Fibroblast of lung (primary cell): ENCODE measurements around the gene TMEM175. TPM values are rescaled to one million over a fixed set of nuclear protein-coding genes. Genes with fewer than 3 reads are reported as not detected.

ENCODE experiments used
- DNase-seq, 2 donors: peaks; one replicate each; pipeline versions ENCODE4 v3.0.0 to v3.0.0-alpha.2; 2010; ENCODE audit warnings: low read depth in 2 of 2
- H2AFZ ChIP-seq: 2 replicates; pipeline ENCODE4 v1.5.1; 2012; ENCODE audit warnings: low read length, control low read depth, inconsistent platforms
- H3K27ac ChIP-seq: 2 replicates; pipeline ENCODE4 v1.5.1; 2011; ENCODE audit warnings: low read length, control low read depth; ENCODE audit not compliant: insufficient read depth
- H3K27me3 ChIP-seq: 2 replicates; pipeline ENCODE4 v1.5.1; 2011; ENCODE audit warnings: mild to moderate bottlenecking, low read length; ENCODE audit not compliant: control insufficient read depth, insufficient read depth
- H3K36me3 ChIP-seq: 2 replicates; pipeline ENCODE4 v1.5.1; 2011; ENCODE audit warnings: low read length; ENCODE audit not compliant: control insufficient read depth, insufficient read depth
- H3K4me1 ChIP-seq: 2 replicates; pipeline ENCODE4 v1.5.1; 2011; ENCODE audit warnings: low read length; ENCODE audit not compliant: control insufficient read depth, insufficient read depth; ENCODE audit errors: extremely low read depth
- H3K4me2 ChIP-seq: 2 replicates; pipeline ENCODE4 v1.5.1; 2011; ENCODE audit warnings: low read length, control low read depth; ENCODE audit not compliant: insufficient read depth; ENCODE audit errors: extremely low read depth
- H3K4me3 ChIP-seq, 4 experiments: fragments of 200-600 bp in 1 of 4; sonication (generic) in 1 of 4; replicated peaks in 1 of 4; 2 replicates each; pipeline ENCODE4 v1.5.1; 2011 to 2016; ENCODE audit warnings: low read length in 4 of 4, low read depth in 3 of 4, mild to moderate bottlenecking in 3 of 4, control low read depth in 2 of 4, inconsistent platforms in 1 of 4, mixed read lengths in 1 of 4; ENCODE audit not compliant: insufficient read depth in 1 of 4; ENCODE audit errors: control extremely low read depth in 1 of 4
- H3K79me2 ChIP-seq: 2 replicates; pipeline ENCODE4 v1.5.1; 2012; ENCODE audit warnings: mild to moderate bottlenecking, low read length, inconsistent platforms; ENCODE audit not compliant: control insufficient read depth, insufficient read depth
- H3K9ac ChIP-seq: 2 replicates; pipeline ENCODE4 v1.5.1; 2011; ENCODE audit warnings: mild to moderate bottlenecking, low read length, control low read depth; ENCODE audit not compliant: insufficient read depth
- H3K9me3 ChIP-seq: 2 replicates; pipeline ENCODE4 v1.5.1; 2012; ENCODE audit warnings: low read depth, low read length; ENCODE audit not compliant: control insufficient read depth, insufficient read depth
- H4K20me1 ChIP-seq: 2 replicates; pipeline ENCODE4 v1.5.1; 2011; ENCODE audit warnings: low read length; ENCODE audit not compliant: control insufficient read depth, insufficient read depth; ENCODE audit errors: extremely low read depth
- EZH2 ChIP-seq: IDR thresholded peaks from 2 replicates; pipeline ENCODE4 v1.5.1; 2012; ENCODE audit warnings: low read length, control low read depth, mild to moderate bottlenecking; ENCODE audit errors: missing control alignments
- polyA plus RNA-seq, 2 donors: library from polyadenylated mRNA; depleted of rRNA in 1 of 2; stranded (reverse) in 1 of 2; unstranded in 1 of 2; fragments of >200 nt; gene quantifications; 2 replicates each; pipeline ENCODE4 v1.2.1, GENCODE V29; 2011 to 2012; ENCODE audit warnings: missing spikeins in 1 of 2
- total RNA-seq: library from RNA; depleted of rRNA; stranded (reverse); fragments of >200 nt; gene quantifications from 2 replicates; pipeline ENCODE4 v1.2.1, GENCODE V29; 2014
- TF ChIP-seq, protein P1 (sequence below), 2 donors: IDR thresholded peaks in 1 of 2; conservative IDR thresholded peaks in 1 of 2; 1 replicate in 1 of 2; 2 replicates in 1 of 2; pipeline ENCODE4 v1.5.1; 2011 to 2012; ENCODE audit warnings: low read length in 2 of 2, control low read depth in 1 of 2, inconsistent platforms in 1 of 2, low read depth in 1 of 2, mild to moderate bottlenecking in 1 of 2

TMEM175 gene
- total and polyA plus RNA-seq, 2 donors (not counting 1 experiment from before 2014, with no cell fraction given): 16.3 to 23.9 TPM

DNA sequence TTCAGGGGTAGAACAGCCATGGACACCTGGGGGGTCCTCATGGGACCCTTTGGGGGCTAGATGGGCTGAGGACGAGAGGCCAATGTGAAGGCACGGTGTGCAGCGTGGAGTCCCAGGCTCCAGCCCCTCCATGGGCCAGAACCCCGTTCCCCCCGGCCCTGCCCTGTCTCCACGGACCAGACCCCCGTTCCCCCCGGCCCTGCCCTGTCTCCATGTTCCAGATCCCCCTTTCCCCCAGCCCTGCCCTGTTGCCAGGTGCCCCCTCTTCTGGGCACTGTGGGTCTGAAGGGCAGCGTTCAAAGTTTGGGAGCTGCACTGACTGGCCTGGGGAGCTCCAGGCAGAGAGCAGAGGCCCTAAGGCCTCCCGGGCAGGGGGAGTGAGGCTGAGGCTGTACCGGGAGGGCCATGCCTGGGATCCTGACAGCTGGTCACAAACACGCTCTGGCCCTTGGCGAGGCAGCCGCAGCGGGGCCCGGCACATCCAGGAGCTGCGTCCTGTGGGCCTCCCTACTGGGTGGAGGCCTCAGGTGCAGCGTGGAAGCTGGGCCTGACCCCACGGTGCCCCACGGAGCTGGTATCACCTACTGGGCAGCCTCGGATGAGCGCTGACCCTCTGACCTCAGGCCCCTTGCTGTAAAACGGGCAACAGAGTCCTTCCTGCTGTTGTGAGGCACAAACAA, 32.2 kb downstream of the TMEM175 start:
- H3K36me3 ChIP-seq: peaks cover 13% of the 10 kb centered on the region
- TF ChIP-seq, protein P1, sequence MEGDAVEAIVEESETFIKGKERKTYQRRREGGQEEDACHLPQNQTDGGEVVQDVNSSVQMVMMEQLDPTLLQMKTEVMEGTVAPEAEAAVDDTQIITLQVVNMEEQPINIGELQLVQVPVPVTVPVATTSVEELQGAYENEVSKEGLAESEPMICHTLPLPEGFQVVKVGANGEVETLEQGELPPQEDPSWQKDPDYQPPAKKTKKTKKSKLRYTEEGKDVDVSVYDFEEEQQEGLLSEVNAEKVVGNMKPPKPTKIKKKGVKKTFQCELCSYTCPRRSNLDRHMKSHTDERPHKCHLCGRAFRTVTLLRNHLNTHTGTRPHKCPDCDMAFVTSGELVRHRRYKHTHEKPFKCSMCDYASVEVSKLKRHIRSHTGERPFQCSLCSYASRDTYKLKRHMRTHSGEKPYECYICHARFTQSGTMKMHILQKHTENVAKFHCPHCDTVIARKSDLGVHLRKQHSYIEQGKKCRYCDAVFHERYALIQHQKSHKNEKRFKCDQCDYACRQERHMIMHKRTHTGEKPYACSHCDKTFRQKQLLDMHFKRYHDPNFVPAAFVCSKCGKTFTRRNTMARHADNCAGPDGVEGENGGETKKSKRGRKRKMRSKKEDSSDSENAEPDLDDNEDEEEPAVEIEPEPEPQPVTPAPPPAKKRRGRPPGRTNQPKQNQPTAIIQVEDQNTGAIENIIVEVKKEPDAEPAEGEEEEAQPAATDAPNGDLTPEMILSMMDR (conservative IDR thresholded peaks at IDR 0.05 in 1 of 2, IDR thresholded peaks at IDR 0.05 in 1 of 2; ENCODE audit: low read depth in 1 of 2, low read length in 2 of 2): no peak
- TF ChIP-seq EZH2: no peak
- H2AFZ ChIP-seq: no peak overlapping the region
- H3K9me3 ChIP-seq: no peaks in the 10 kb centered on the region
- H3K9ac ChIP-seq: no peak overlapping the region
- no peak overlapping the region for H3K4me2 ChIP-seq
- no peaks in the 10 kb centered on the region for H3K4me1 ChIP-seq
- H3K79me2 ChIP-seq: no peaks in the 10 kb centered on the region
- H3K4me3 ChIP-seq: no peak overlapping the region
- no peak for DNase-seq
- no peaks in the 10 kb centered on the region for H4K20me1 ChIP-seq
- H3K27me3 ChIP-seq: no peaks in the 10 kb centered on the region
- no peak overlapping the region for H3K27ac ChIP-seq

DNA sequence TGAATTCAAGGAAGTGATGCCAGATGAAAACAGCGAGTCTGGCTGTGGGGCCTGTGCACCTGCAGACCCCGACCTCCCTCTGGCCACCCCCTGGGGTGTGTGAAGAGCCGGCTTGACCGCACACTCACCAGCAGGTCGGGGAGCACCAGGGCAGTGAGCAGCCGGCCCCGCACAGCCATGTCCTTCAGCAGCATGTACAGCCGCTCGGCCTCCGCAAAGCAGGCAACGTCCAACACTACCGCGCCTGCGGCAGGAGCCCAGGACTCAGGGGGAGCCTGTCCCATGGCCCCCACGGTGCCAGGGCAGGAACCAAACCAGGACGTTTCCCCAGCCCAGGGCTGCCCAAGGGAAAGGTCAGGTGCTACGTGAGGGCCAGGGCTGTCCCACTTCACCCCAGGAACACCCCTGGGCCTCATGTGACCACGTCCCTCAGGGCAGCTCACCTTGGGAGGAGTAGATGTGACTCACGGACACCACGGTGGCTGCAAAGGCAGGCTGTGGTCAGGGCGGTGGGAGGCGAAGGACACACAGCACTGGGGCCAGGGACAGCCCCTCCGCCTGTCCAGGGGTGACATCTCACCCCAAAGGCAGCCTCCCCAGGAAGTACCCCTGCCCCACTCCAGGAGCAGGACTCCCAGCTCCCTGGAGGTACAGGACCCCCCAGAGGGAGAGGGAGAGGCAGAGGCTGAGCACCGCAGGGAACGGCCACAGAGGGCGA, 32.9 kb downstream of the TMEM175 start:
- DNase-seq: no peak
- H4K20me1 ChIP-seq: no peaks in the 10 kb centered on the region

DNA sequence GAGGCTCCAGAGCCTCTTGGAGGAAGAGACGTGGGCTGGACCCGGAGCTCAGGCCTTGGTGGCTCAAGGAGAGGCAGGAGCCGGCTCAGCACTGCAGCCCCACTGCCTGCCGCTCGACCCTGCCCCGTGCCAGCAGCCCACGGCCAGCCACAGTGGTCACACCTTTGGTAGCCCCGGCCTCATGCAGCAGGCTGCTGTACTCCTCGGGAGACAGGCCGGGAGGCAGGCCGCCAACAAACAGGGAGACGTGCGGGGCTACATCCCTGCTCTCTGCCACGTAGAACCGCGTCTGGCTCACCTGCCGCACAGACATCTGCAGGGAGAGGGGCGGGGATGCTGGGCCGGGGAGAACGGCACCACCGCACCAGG, 33.5 kb downstream of the TMEM175 start:
- peaks cover 10% of the 10 kb centered on the region for H3K36me3 ChIP-seq
- H4K20me1 ChIP-seq: no peaks in the 10 kb centered on the region
- H3K79me2 ChIP-seq: no peaks in the 10 kb centered on the region

More for the DNA sequence above, 32.9 kb downstream of the TMEM175 start:
- H3K4me2 ChIP-seq: no peak overlapping the region
- no peak overlapping the region for H3K4me3 ChIP-seq
- no peak overlapping the region for H3K9ac ChIP-seq
- H3K79me2 ChIP-seq: no peaks in the 10 kb centered on the region
- H2AFZ ChIP-seq: no peak overlapping the region
- TF ChIP-seq EZH2: no peak
- TF ChIP-seq, protein P1 (conservative IDR thresholded peaks at IDR 0.05 in 1 of 2, IDR thresholded peaks at IDR 0.05 in 1 of 2; ENCODE audit: low read depth in 1 of 2, low read length in 2 of 2): no peak
- no peaks in the 10 kb centered on the region for H3K9me3 ChIP-seq
- H3K27ac ChIP-seq: no peak overlapping the region
- no peaks in the 10 kb centered on the region for H3K27me3 ChIP-seq
- no peaks in the 10 kb centered on the region for H3K4me1 ChIP-seq
- H3K36me3 ChIP-seq: peaks cover 10% of the 10 kb centered on the region

More for the DNA sequence above, 33.5 kb downstream of the TMEM175 start:
- DNase-seq: no peak
- Histone ChIP-seq H3K27me3 (no peaks in the 10 kb centered on the region), H3K9me3 (no peaks in the 10 kb centered on the region), H3K27ac (no peak overlapping the region), H3K4me2 (no peak overlapping the region), H2AFZ (no peak overlapping the region), H3K9ac (no peak overlapping the region), H3K4me1 (no peaks in the 10 kb centered on the region), H3K4me3 (no peak overlapping the region)
- TF ChIP-seq, protein P1 (conservative IDR thresholded peaks at IDR 0.05 in 1 of 2, IDR thresholded peaks at IDR 0.05 in 1 of 2; ENCODE audit: low read depth in 1 of 2, low read length in 2 of 2): no peak
- no peak for TF ChIP-seq EZH2
